K562 (cell line): ENCODE data around the gene CHSY1. TPM values are rescaled to one million over a fixed set of nuclear protein-coding genes. Genes with fewer than 3 reads are reported as not detected.

Experiments
- ATAC-seq: fragments of 200-7000 bp; cut with Tn5 transposase; 3 replicates; pipeline ENCODE4 v1.9.1; 2020; ENCODE audit warnings: moderate library complexity
- BruUV-seq: library from RNA; stranded (reverse); fragments of 400-500 nt; replicated peaks from 2 replicates; lab custom pipeline; 2021; lab: Mats Ljungman, UMichigan
- CTCF ChIA-PET: fragments of 300-600 bp; formaldehyde crosslinking; extraction: SDS; loops from one replicate; lab custom pipeline; 2021; ENCODE audit warnings: low intra/inter-chr PET ratio; lab: Yijun Ruan, JAX
- POLR2A ChIA-PET: fragments of 300-600, 350-650 bp; sonication (Branson Sonifier 250); formaldehyde crosslinking; extraction: SDS; loops from one replicate; lab custom pipeline; 2021; ENCODE audit warnings: antibody characterized with exemption, inconsistent platforms; lab: Yijun Ruan, JAX
- DNase-seq, 4 experiments: peaks; one replicate each; pipeline versions ENCODE4 v3.0.0 to v3.0.0-alpha.2; 2011 to 2018; ENCODE audit warnings: low spot score in 3 of 4, mixed read lengths in 3 of 4; ENCODE audit errors: extremely low read depth in 1 of 4
- FAIRE-seq: peaks from 2 replicates; lab custom pipeline; 2011; peaks lifted over from hg19 to GRCh38; lab: Jason Lieb, UNC
- H2AFZ ChIP-seq: 2 replicates; pipeline ENCODE4 v1.6.0; 2011; ENCODE audit warnings: low read depth, low read length, control low read depth, inconsistent platforms
- H3K27ac ChIP-seq: fragments of 200-600 bp; 3 replicates; pipeline ENCODE4 v1.8.0; 2011; ENCODE audit warnings: low read depth, mild to moderate bottlenecking, control low read depth, inconsistent platforms, low read length, moderate library complexity, mixed read lengths; ENCODE audit errors: extremely low read depth
- H3K27me3 ChIP-seq, 2 experiments: fragments of 300-600 bp in 1 of 2; 2 replicates in 1 of 2; 3 replicates in 1 of 2; pipeline versions ENCODE4 v1.6.0 to v1.8.0; 2011; ENCODE audit warnings: inconsistent platforms in 2 of 2, low read length in 2 of 2, mild to moderate bottlenecking in 1 of 2, mixed read lengths in 1 of 2, moderate library complexity in 1 of 2; ENCODE audit not compliant: control insufficient read depth in 2 of 2, insufficient read depth in 2 of 2
- H3K36me3 ChIP-seq: fragments of 300-600 bp; 3 replicates; pipeline ENCODE4 v1.8.0; 2011; ENCODE audit warnings: mild to moderate bottlenecking, low read length, inconsistent platforms; ENCODE audit not compliant: control insufficient read depth, insufficient read depth
- H3K4me1 ChIP-seq, 2 experiments: fragments of 200-600 bp in 1 of 2; replicated peaks in 1 of 2; 2 replicates in 1 of 2; 3 replicates in 1 of 2; pipeline versions ENCODE4 v1.5.1 to v1.8.0; 2011; ENCODE audit warnings: inconsistent platforms in 2 of 2, low read length in 2 of 2, mild to moderate bottlenecking in 1 of 2, mixed read lengths in 1 of 2, moderate library complexity in 1 of 2; ENCODE audit not compliant: control insufficient read depth in 2 of 2, insufficient read depth in 2 of 2
- H3K4me2 ChIP-seq: 2 replicates; pipeline ENCODE4 v1.6.1; 2011; ENCODE audit warnings: low read length, control low read depth, inconsistent platforms, mixed read lengths; ENCODE audit not compliant: insufficient read depth
- H3K4me3 ChIP-seq: fragments of 200-600 bp; sonication (generic), shearing (Covaris generic); 2 replicates; pipeline ENCODE4 v1.5.1; 2016; ENCODE audit warnings: control low read depth, inconsistent platforms
- H3K79me2 ChIP-seq: fragments of 200-600 bp; 3 replicates; pipeline ENCODE4 v1.8.0; 2011; ENCODE audit warnings: low read length, inconsistent platforms; ENCODE audit not compliant: control insufficient read depth, insufficient read depth
- H3K9ac ChIP-seq, 2 experiments: 2 replicates each; pipeline versions ENCODE4 v1.6.0 to v1.6.1; 2011; ENCODE audit warnings: low read depth in 2 of 2, low read length in 2 of 2, control low read depth in 1 of 2, inconsistent platforms in 1 of 2, mild to moderate bottlenecking in 1 of 2, mixed read lengths in 1 of 2; ENCODE audit not compliant: insufficient read depth in 1 of 2
- H3K9me1 ChIP-seq: one replicate; pipeline ENCODE4 v1.6.0; 2011; ENCODE audit warnings: inconsistent platforms, mild to moderate bottlenecking, low read length, moderate library complexity; ENCODE audit not compliant: control insufficient read depth, insufficient read depth
- H3K9me3 ChIP-seq: replicated peaks from 2 replicates; pipeline ENCODE4 v1.5.1; 2011; ENCODE audit warnings: low read depth, low read length, inconsistent platforms; ENCODE audit not compliant: control insufficient read depth, insufficient read depth
- H4K20me1 ChIP-seq: replicated peaks from 2 replicates; pipeline ENCODE4 v1.6.1; 2011; ENCODE audit warnings: low read length, inconsistent platforms, mixed read lengths; ENCODE audit not compliant: control insufficient read depth, insufficient read depth
- ARID2 ChIP-seq: fragments of 450-650 bp; IDR thresholded peaks from 2 replicates; pipeline ENCODE4 v1.6.1; 2017; ENCODE audit warnings: antibody characterized with exemption, mild to moderate bottlenecking
- BCL6 ChIP-seq: fragments of 250-450 bp; sonication (Bioruptor Pico); IDR thresholded peaks from 2 replicates; pipeline ENCODE4 v1.4.0; 2020
- CHAMP1 ChIP-seq: fragments of 450-650 bp; IDR thresholded peaks from 2 replicates; pipeline ENCODE4 v1.6.1; 2016; ENCODE audit warnings: mild to moderate bottlenecking
- FOXA1 ChIP-seq: fragments of 450-650 bp; IDR thresholded peaks from 2 replicates; pipeline ENCODE4 v1.6.1; 2016; ENCODE audit warnings: mild to moderate bottlenecking, borderline replicate concordance
- HDAC8 ChIP-seq: fragments of 450-650 bp; IDR thresholded peaks from 2 replicates; pipeline ENCODE4 v1.6.1; 2016; ENCODE audit warnings: mild to moderate bottlenecking, missing genetic modification characterization, moderate library complexity, missing compliant biosample characterization
- KLF13 ChIP-seq: fragments of 450-650 bp; IDR thresholded peaks from 2 replicates; pipeline ENCODE4 v1.6.1; 2016; ENCODE audit warnings: missing genetic modification characterization, low read depth, mild to moderate bottlenecking, missing compliant biosample characterization, moderate library complexity, borderline replicate concordance
- MED1 ChIP-seq: sonication (generic); formaldehyde crosslinking; IDR thresholded peaks from 2 replicates; pipeline ENCODE4 v1.8.1; 2023; ENCODE audit warnings: missing genetic modification reagents, borderline replicate concordance
- NR2C2 ChIP-seq, 2 experiments: fragments of 200-800 bp in 1 of 2; sonication (Bioruptor generic) in 1 of 2; sonication (generic) in 1 of 2; formaldehyde crosslinking in 1 of 2; IDR thresholded peaks; 2 replicates each; pipeline versions ENCODE4 v1.6.1 to v1.8.0; 2016 to 2022; ENCODE audit warnings: mild to moderate bottlenecking in 1 of 2, missing compliant biosample characterization in 1 of 2, missing genetic modification characterization in 1 of 2, missing genetic modification reagents in 1 of 2
- PYGO2 ChIP-seq: fragments of 450-650 bp; IDR thresholded peaks from 2 replicates; pipeline ENCODE4 v1.6.1; 2016; ENCODE audit warnings: mild to moderate bottlenecking, missing genetic modification characterization, moderate library complexity, missing compliant biosample characterization
- RAD21 ChIP-seq, 2 experiments: fragments of 250-450 bp in 1 of 2; fragments of 450-650 bp in 1 of 2; sonication (Bioruptor Pico) in 1 of 2; formaldehyde crosslinking in 1 of 2; IDR thresholded peaks in 1 of 2; conservative IDR thresholded peaks in 1 of 2; 2 replicates each; pipeline versions ENCODE4 v1.4.0 to v1.8.0; 2020 to 2022; ENCODE audit warnings: mild to moderate bottlenecking in 2 of 2, moderate library complexity in 1 of 2
- RFX7 ChIP-seq: fragments of 250-450 bp; sonication (Bioruptor Pico); IDR thresholded peaks from 2 replicates; pipeline ENCODE4 v1.5.1; 2021; ENCODE audit warnings: mild to moderate bottlenecking
- SREBF2 ChIP-seq: sonication (generic); formaldehyde crosslinking; IDR thresholded peaks from 2 replicates; pipeline ENCODE4 v1.4.0; 2020; ENCODE audit warnings: mild to moderate bottlenecking, missing genetic modification reagents
- TEAD4 ChIP-seq, 2 experiments: sonication (generic) in 1 of 2; formaldehyde crosslinking in 1 of 2; IDR thresholded peaks; 2 replicates each; pipeline versions ENCODE4 v1.6.1 to v1.8.0; 2012 to 2022; ENCODE audit warnings: borderline replicate concordance in 1 of 2, inconsistent platforms in 1 of 2, low read length in 1 of 2, mild to moderate bottlenecking in 1 of 2, missing genetic modification reagents in 1 of 2
- THAP7 ChIP-seq: fragments of 250-450 bp; sonication (Bioruptor Pico); IDR thresholded peaks from 2 replicates; pipeline ENCODE4 v1.5.0; 2021
- USF1 ChIP-seq: sonication (generic); formaldehyde crosslinking; IDR thresholded peaks from 2 replicates; pipeline ENCODE4 v1.9.0; 2022; ENCODE audit warnings: mild to moderate bottlenecking, missing genetic modification reagents
- USF2 ChIP-seq: sonication (generic); formaldehyde crosslinking; IDR thresholded peaks from 2 replicates; pipeline ENCODE4 v1.5.0; 2020; ENCODE audit warnings: missing genetic modification reagents
- ZNF586 ChIP-seq: fragments of 450-650 bp; formaldehyde crosslinking; conservative IDR thresholded peaks from 2 replicates; pipeline ENCODE4 v1.4.0; 2020; ENCODE audit warnings: mild to moderate bottlenecking, moderate library complexity
- ZSCAN32 ChIP-seq: fragments of 450-650 bp; formaldehyde crosslinking; IDR thresholded peaks from 2 replicates; pipeline ENCODE4 v1.4.0; 2020; ENCODE audit warnings: mild to moderate bottlenecking, moderate library complexity
- WGBS: fragments of 100-300 bp; shearing (Covaris generic); methylation state at CpG from one replicate; pipeline ENCODE4 v1.1.6; 2016; ENCODE audit warnings: low coverage, mixed read lengths; ENCODE audit not compliant: insufficient coverage; ENCODE audit errors: missing lambda C conversion rate; 5-methylcytosine and 5-hydroxymethylcytosine counted together
- in situ Hi-C: fragments of 300-500 bp; cut with MboI; formaldehyde crosslinking; loops from 4 replicates; pipeline ENCODE4 v1.15.0; 2018; ENCODE audit warnings: inconsistent platforms, mixed read lengths
- intact Hi-C: fragments of 100-400 bp; cut with micrococcal nuclease; formaldehyde crosslinking; loops from 2 replicates; pipeline ENCODE4 v1.14.2; 2022
- polyA plus RNA-seq, 8 experiments: library from polyadenylated mRNA; depleted of rRNA in 4 of 8; stranded (reverse) in 5 of 8; unstranded in 3 of 8; fragments of >200 nt; fragmentation: Nextera tagmentation in 2 of 8; fragmentation: Illumina TruSeq in 1 of 8; extraction: Ambion mirVana in 2 of 8; extraction: Trizol in 1 of 8; gene quantifications; 2 replicates each; pipeline versions ENCODE4 v1.2.1 to v1.2.3, GENCODE V29; 2011 to 2014; ENCODE audit warnings: inconsistent platforms in 1 of 8, missing spikeins in 1 of 8
- total RNA-seq, 7 experiments: library from RNA; depleted of rRNA in 6 of 7; stranded (reverse); fragments of >200 nt in 6 of 7; fragmentation: Illumina TruSeq in 2 of 7; extraction: Trizol in 2 of 7; gene quantifications; 2 replicates each; pipeline versions ENCODE4 v1.2.1 to v1.2.3, GENCODE V29; 2011 to 2021; ENCODE audit warnings: low replicate concordance in 1 of 7

CHSY1 gene
- total and polyA plus RNA-seq, 9 of the 15 experiments (the other 6 are each of a cell fraction or from before 2014, with no cell fraction given), result 7.0 to 16.4 (median 13.4) TPM

- ChIA-PET CTCF (interaction anchor here (2.2 kb wide), 1 partner anchor 113 kb away, joined by 7 read pairs; no protein-coding TSS in a partner anchor), POLR2A (interaction anchor here (1.1 kb wide), 1 partner anchor 122 kb away, joined by 3 read pairs; no protein-coding TSS in a partner anchor)
- BruUV-seq, result no TSS peak
- FAIRE-seq (peak; percentile 51), DNase-seq (peak; percentile 50 to 86 (median 77)), ATAC-seq (peak; percentile 66)
- WGBS, result 56% methylated on average over 4 of the region's 4 CpGs
- H3K79me2 ChIP-seq, result no peaks in the 10 kb centered on the region
- H2AFZ ChIP-seq, result 0 out of 2 replicates have a peak overlapping the region, but pooled peaks have one; percentile 27
- H3K9ac ChIP-seq, result no peak overlapping the region
- H3K27ac ChIP-seq, result no peak overlapping the region
- peaks cover 17 to 22% of the 10 kb centered on the region in 2 experiments for H3K4me1 ChIP-seq
- H4K20me1 ChIP-seq, result no peaks in the 10 kb centered on the region
- intact Hi-C loops, result loop anchor here (5.0 kb wide), 1 partner anchor 58 kb away; no protein-coding TSS in a partner anchor
- H3K9me1 ChIP-seq, result no peaks in the 10 kb centered on the region
- no peak overlapping the region for H3K4me2 ChIP-seq
- H3K36me3 ChIP-seq, result no peaks in the 10 kb centered on the region
- H3K9me3 ChIP-seq, result no peaks in the 10 kb centered on the region
- no peaks in the 10 kb centered on the region for H3K27me3 ChIP-seq
- in situ Hi-C loops, result no loop called here
- H3K4me3 ChIP-seq, result no peak overlapping the region
- TF ChIP-seq SREBF2 (CRISPR knock-in tag) (no peak), KLF13 (tag) (no peak), ARID2 (no peak), ZSCAN32 (CRISPR knock-in tag) (no peak), HDAC8 (no peak), USF1 (CRISPR knock-in tag) (peak; percentile 92), FOXA1 (no peak), THAP7 (CRISPR knock-in tag) (no peak), USF2 (CRISPR knock-in tag) (peak; percentile 96), RFX7 (CRISPR knock-in tag) (no peak), ZNF586 (CRISPR knock-in tag) (no peak), NR2C2 (CRISPR knock-in tag; IDR thresholded peaks at IDR 0.05) (no peak), NR2C2 (tag; IDR thresholded peaks at IDR 0.05) (peak; percentile 39; the same call in 1 of the 2 replicates), RAD21 (CRISPR knock-in tag; conservative IDR thresholded peaks at IDR 0.05 in 1 of 2, IDR thresholded peaks at IDR 0.05 in 1 of 2) (peak in 1 of 2 experiments; percentile 32; a peak in 1 of 4 replicates), BCL6 (CRISPR knock-in tag) (no peak), PYGO2 (tag) (no peak), CHAMP1 (no peak), TEAD4 (IDR thresholded peaks at IDR 0.05; ENCODE audit: low read length) (no peak), TEAD4 (CRISPR knock-in tag; IDR thresholded peaks at IDR 0.05; ENCODE audit: borderline replicate concordance) (no peak), MED1 (CRISPR knock-in tag) (no peak)
Measured at GRCh38 chr15:101145362-101145761, 106.5 kb downstream of the CHSY1 start.
